ENCODE results near the gene SPRR2D. TPM values are rescaled to one million over a fixed set of nuclear protein-coding genes. Genes with fewer than 3 reads are reported as not detected.

Gene SPRR2D
- total and polyA plus RNA-seq, 2 of the 8 experiments (the other 6 are each of a cell fraction or from before 2014, with no cell fraction given): not detected

GRCh38 chr1:153035211-153035610 is 5.7 kb downstream of the SPRR2D start:
- Histone ChIP-seq H3K27ac (ENCODE audit: low read depth, low read length) (no peak overlapping the region), H2AK5ac (ENCODE audit: low read depth, low read length) (no peak overlapping the region), H3K79me1 (ENCODE audit: low read depth, low read length) (no peaks in the 10 kb centered on the region), H3K23ac (ENCODE audit: insufficient read length) (no peak overlapping the region), H3K79me2 (ENCODE audit: control insufficient read depth in 1 of 2, insufficient read depth in 2 of 2, low read length in 2 of 2) (no peaks in the 10 kb centered on the region), H3K18ac (ENCODE audit: extremely low read depth, low read length) (no peak overlapping the region), H4K8ac (ENCODE audit: extremely low read depth, insufficient read depth, low read length) (no peak overlapping the region), H3K4ac (replicated peaks; ENCODE audit: insufficient read length, low read depth, low read length) (no peak overlapping the region), H3K23me2 (ENCODE audit: low read depth, low read length) (no peaks in the 10 kb centered on the region), H2BK12ac (ENCODE audit: low read depth, low read length) (no peak overlapping the region), H4K5ac (ENCODE audit: insufficient read length, low read depth, low read length) (no peak overlapping the region), H3K9ac (replicated peaks in 1 of 4; ENCODE audit: extremely low read depth in 1 of 4, low read depth in 3 of 4, low read length in 3 of 4) (no peak overlapping the region), H2BK120ac (replicated peaks; ENCODE audit: low read depth, low read length) (no peak overlapping the region), H4K20me1 (replicated peaks in 1 of 2; ENCODE audit: control insufficient read depth in 1 of 2, insufficient read depth in 2 of 2, low read length in 2 of 2) (no peaks in the 10 kb centered on the region), H3K27me3 (replicated peaks in 1 of 4; ENCODE audit: control insufficient read depth in 3 of 4, extremely low read depth in 1 of 4, insufficient read depth in 3 of 4, low read length in 3 of 4) (peaks cover 0 to 1% (median 0%) of the 10 kb centered on the region in 4 experiments; a peak in 1 of 7 replicates), H2BK15ac (ENCODE audit: low read length) (no peak overlapping the region), H3K36me3 (ENCODE audit: control insufficient read depth in 2 of 4, insufficient read depth in 4 of 4, low read length in 3 of 4) (no peaks in the 10 kb centered on the region), H3K14ac (ENCODE audit: insufficient read length) (no peak overlapping the region), H3K4me2 (ENCODE audit: insufficient read depth in 1 of 2, low read depth in 2 of 2, low read length in 2 of 2) (no peak overlapping the region), H3K4me3 (ENCODE audit: extremely low read depth in 1 of 4, insufficient read depth in 2 of 4, low read depth in 3 of 4, low read length in 4 of 4) (no peak overlapping the region), H2AFZ (ENCODE audit: low read length) (no peak overlapping the region), H2BK20ac (ENCODE audit: low read length) (no peak overlapping the region), H3K56ac (replicated peaks; ENCODE audit: insufficient read length, low read depth, low read length) (no peak overlapping the region), H3K9me3 (ENCODE audit: insufficient read depth in 2 of 2, low read depth in 1 of 2, low read length in 1 of 2) (no peaks in the 10 kb centered on the region), H4K91ac (replicated peaks; ENCODE audit: insufficient read length, low read length) (no peak overlapping the region), H2BK5ac (ENCODE audit: low read depth, low read length) (no peak overlapping the region), H3K4me1 (replicated peaks in 1 of 4; ENCODE audit: control insufficient read depth in 3 of 4, insufficient read depth in 4 of 4, low read length in 3 of 4) (no peaks in the 10 kb centered on the region)
- DNase-seq (ENCODE audit: low read depth in 1 of 2, low spot score in 2 of 2) (no peak), FAIRE-seq (no peak)
- WGBS, 2 experiments (ENCODE audit: extremely low coverage in 1 of 2, insufficient coverage in 1 of 2, insufficient read length in 1 of 2, insufficient replicate concordance in 2 of 2, low coverage in 1 of 2, low lambda C conversion rate in 2 of 2, missing lambda C conversion rate in 1 of 2): 94% methylated on average over 1 of the region's 1 CpG; no CpG with 5 or more reads in 1 of the 2 experiments
- ChIA-PET CTCF (ENCODE audit: partially characterized antibody) (interaction anchor here (2.0 kb wide), 1 partner anchor 165 kb away, joined by 4 read pairs; no protein-coding TSS in a partner anchor), POLR2A (ENCODE audit: partially characterized antibody) (no interaction called here)
- TF ChIP-seq MAFK (IDR thresholded peaks at IDR 0.05; ENCODE audit: low read depth, low read length) (no peak), SAP30 (IDR thresholded peaks at IDR 0.05; ENCODE audit: insufficient read depth, insufficient replicate concordance, low read length) (no peak), RFX5 (IDR thresholded peaks at IDR 0.05; ENCODE audit: borderline replicate concordance, low read depth, low read length) (no peak), KDM5A (IDR thresholded peaks at IDR 0.05; ENCODE audit: low read length) (no peak)
